Fibroblast of the aortic adventitia (primary cell): ENCODE data around the gene PCDHGC3. TPM values are rescaled to one million over a fixed set of nuclear protein-coding genes. Genes with fewer than 3 reads are reported as not detected.

Source experiments
- DNase-seq: peaks from one replicate; pipeline ENCODE4 v3.0.0-alpha.2; 2010; ENCODE audit warnings: low read depth
- H3K4me3 ChIP-seq: 2 replicates; pipeline ENCODE4 v1.5.1; 2011; ENCODE audit warnings: low read depth, mild to moderate bottlenecking, control low read depth, low read length, moderate library complexity
- CTCF ChIP-seq: IDR thresholded peaks from 2 replicates; pipeline ENCODE4 v1.5.1; 2011; ENCODE audit warnings: mild to moderate bottlenecking, low read length, control low read depth, inconsistent platforms; ENCODE audit not compliant: insufficient read depth
- total RNA-seq: library from RNA; depleted of rRNA; stranded (reverse); fragments of >200 nt; gene quantifications from 2 replicates; pipeline ENCODE4 v1.2.3, GENCODE V29; 2012; ENCODE audit warnings: low replicate concordance

PCDHGC3 gene
- total RNA-seq, 1 donor, result 97.7 TPM

- peak overlapping the region; percentile 28 for H3K4me3 ChIP-seq
- TF ChIP-seq CTCF, result peak; percentile 88
- DNase-seq, result peak; percentile 70
Observed at GRCh38 chr5:141512390-141512910, 36.7 kb downstream of the PCDHGC3 start.

- peak overlapping the region; percentile 54 for H3K4me3 ChIP-seq
- TF ChIP-seq CTCF, result no peak
- DNase-seq, result no peak
Observed at GRCh38 chr5:141512911-141513626, 37.3 kb downstream of the PCDHGC3 start.

GRCh38 chr5:141513627-141514329 lies 38.0 kb downstream of the PCDHGC3 start:
- DNase-seq, result peak; percentile 89
- TF ChIP-seq CTCF, result no peak

GRCh38 chr5:141514330-141515133 lies 38.8 kb downstream of the PCDHGC3 start:
- H3K4me3 ChIP-seq, result peak overlapping the region; percentile 10
- DNase-seq, result peak; percentile 58
- no peak for TF ChIP-seq CTCF

More at GRCh38 chr5:141513627-141514329, 38.0 kb downstream of the PCDHGC3 start:
- peak overlapping the region; percentile 54 for H3K4me3 ChIP-seq

GRCh38 chr5:141515141-141515540 lies 39.4 kb downstream of the PCDHGC3 start:
- H3K4me3 ChIP-seq, result no peak overlapping the region
- no peak for TF ChIP-seq CTCF
- DNase-seq, result no peak

- no peak overlapping the region for H3K4me3 ChIP-seq
- DNase-seq, result no peak
- TF ChIP-seq CTCF, result no peak
Observed at GRCh38 chr5:141515946-141516671, 40.3 kb downstream of the PCDHGC3 start.
